ENCODE measurements around the gene GAP43.

Gene GAP43

GRCh38 chr3:115691964-115692363 lies 68.7 kb downstream of the GAP43 start:
- Histone ChIP-seq H3K79me2 (ENCODE audit: insufficient read depth, low read depth) (no peaks in the 10 kb centered on the region), H3K27me3 (ENCODE audit: insufficient read depth, low read depth) (no peaks in the 10 kb centered on the region), H3K27ac (no peak overlapping the region), H4K20me1 (ENCODE audit: insufficient read depth) (no peaks in the 10 kb centered on the region), H3K36me3 (ENCODE audit: insufficient read depth) (no peaks in the 10 kb centered on the region), H3K9ac (no peak overlapping the region), H3K4me3 (IDR thresholded peaks at IDR 0.05; ENCODE audit: insufficient read depth, low read depth, low read length) (no peak overlapping the region), H2AFZ (ENCODE audit: low read depth) (no peak overlapping the region), H3K4me1 (ENCODE audit: low read depth, poor library complexity, severe bottlenecking) (peaks cover 18% of the 10 kb centered on the region), H3K4me2 (no peak overlapping the region)
- TF ChIP-seq CTCF (conservative IDR thresholded peaks at IDR 0.05; ENCODE audit: low read depth, low read length) = no peak

- Histone ChIP-seq H3K36me3 (ENCODE audit: insufficient read depth) (no peaks in the 10 kb centered on the region), H2AFZ (ENCODE audit: low read depth) (peak overlapping the region; percentile 60; the same call in 1 of the 2 replicates), H3K9ac (no peak overlapping the region), H3K4me2 (peak overlapping the region; percentile 21), H3K4me1 (ENCODE audit: low read depth, poor library complexity, severe bottlenecking) (peaks cover 18% of the 10 kb centered on the region), H3K79me2 (ENCODE audit: insufficient read depth, low read depth) (no peaks in the 10 kb centered on the region), H3K27me3 (ENCODE audit: insufficient read depth, low read depth) (no peaks in the 10 kb centered on the region), H3K4me3 (IDR thresholded peaks at IDR 0.05; ENCODE audit: insufficient read depth, low read depth, low read length) (no peak overlapping the region), H3K27ac (no peak overlapping the region), H4K20me1 (ENCODE audit: insufficient read depth) (no peaks in the 10 kb centered on the region)
- peak; percentile 95 for TF ChIP-seq CTCF (conservative IDR thresholded peaks at IDR 0.05; ENCODE audit: low read depth, low read length)
These were observed 69.7 kb downstream of the GAP43 start for GRCh38 chr3:115692887-115693524.

- Histone ChIP-seq H3K4me3 (IDR thresholded peaks at IDR 0.05; ENCODE audit: insufficient read depth, low read depth, low read length) (no peak overlapping the region), H3K4me2 (no peak overlapping the region; the same call in 1 of the 2 replicates), H3K4me1 (ENCODE audit: low read depth, poor library complexity, severe bottlenecking) (peaks cover 18% of the 10 kb centered on the region), H3K79me2 (ENCODE audit: insufficient read depth, low read depth) (no peaks in the 10 kb centered on the region), H3K27ac (no peak overlapping the region), H4K20me1 (ENCODE audit: insufficient read depth) (no peaks in the 10 kb centered on the region), H3K9ac (no peak overlapping the region), H2AFZ (ENCODE audit: low read depth) (0 out of 2 replicates have a peak overlapping the region, but pooled peaks have one; percentile 16), H3K36me3 (ENCODE audit: insufficient read depth) (no peaks in the 10 kb centered on the region), H3K27me3 (ENCODE audit: insufficient read depth, low read depth) (no peaks in the 10 kb centered on the region)
- no peak for TF ChIP-seq CTCF (conservative IDR thresholded peaks at IDR 0.05; ENCODE audit: low read depth, low read length)
These were observed 70.6 kb downstream of the GAP43 start for GRCh38 chr3:115693868-115694267.

GRCh38 chr3:115695090-115695489 lies 71.8 kb downstream of the GAP43 start:
- Histone ChIP-seq H3K4me1 (ENCODE audit: low read depth, poor library complexity, severe bottlenecking) (peaks cover 18% of the 10 kb centered on the region), H2AFZ (ENCODE audit: low read depth) (no peak overlapping the region), H4K20me1 (ENCODE audit: insufficient read depth) (no peaks in the 10 kb centered on the region), H3K27me3 (ENCODE audit: insufficient read depth, low read depth) (no peaks in the 10 kb centered on the region), H3K9ac (no peak overlapping the region), H3K4me2 (no peak overlapping the region), H3K27ac (no peak overlapping the region), H3K4me3 (IDR thresholded peaks at IDR 0.05; ENCODE audit: insufficient read depth, low read depth, low read length) (no peak overlapping the region), H3K79me2 (ENCODE audit: insufficient read depth, low read depth) (no peaks in the 10 kb centered on the region), H3K36me3 (ENCODE audit: insufficient read depth) (no peaks in the 10 kb centered on the region)
- TF ChIP-seq CTCF (conservative IDR thresholded peaks at IDR 0.05; ENCODE audit: low read depth, low read length) = no peak

Measured in KMS-11 (cell line).